Heart right ventricle (tissue), 16 donors: Measurements from ENCODE around the gene FRMD5. TPM values are rescaled to one million over a fixed set of nuclear protein-coding genes. Genes with fewer than 3 reads are reported as not detected.

Experiments used
- ATAC-seq, 8 donors: fragments of 200-7000 bp; cut with Tn5 transposase; one replicate each; pipeline ENCODE4 v1.9.1; 2020; ENCODE audit warnings: mild to moderate bottlenecking in 8 of 8, moderate library complexity in 8 of 8, moderate number of reproducible peaks in 1 of 8
- DNase-seq, 2 donors: peaks; one replicate each; pipeline ENCODE4 v3.0.0-alpha.2; 2020
- H3K27ac ChIP-seq, 10 donors: fragments of 200-600 bp; sonication (generic) in 2 of 10; one replicate each; pipeline versions ENCODE4 v1.5.0 to v1.8.0; 2020 to 2022; ENCODE audit warnings: mild to moderate bottlenecking in 3 of 10
- H3K27me3 ChIP-seq, 7 donors: fragments of 200-600 bp; one replicate each; pipeline ENCODE4 v1.8.0; 2021 to 2022; ENCODE audit warnings: mild to moderate bottlenecking in 2 of 7
- H3K36me3 ChIP-seq, 9 donors: fragments of 200-600 bp; sonication (generic) in 1 of 9; one replicate each; pipeline versions ENCODE4 v1.5.0 to v1.8.0; 2020 to 2022; ENCODE audit warnings: mild to moderate bottlenecking in 2 of 9
- H3K4me1 ChIP-seq, 9 donors: fragments of 200-600 bp; sonication (generic) in 1 of 9; one replicate each; pipeline versions ENCODE4 v1.5.0 to v1.8.0; 2020 to 2022; ENCODE audit warnings: mild to moderate bottlenecking in 4 of 9
- H3K4me3 ChIP-seq, 10 donors: fragments of 200-600 bp; sonication (generic) in 2 of 10; one replicate each; pipeline versions ENCODE4 v1.5.0 to v1.8.0; 2020 to 2022; ENCODE audit warnings: mild to moderate bottlenecking in 7 of 10, moderate library complexity in 2 of 10
- H3K9me3 ChIP-seq, 11 donors: fragments of 200-600 bp in 10 of 11; sonication (generic) in 2 of 11; one replicate each; pipeline versions ENCODE4 v1.5.0 to v1.8.0; 2013 to 2022; ENCODE audit warnings: mild to moderate bottlenecking in 2 of 11, control low read depth in 1 of 11, moderate library complexity in 1 of 11
- WGBS, 2 donors: extraction: QIAGEN DNeasy Blood & Tissue Kit; methylation state at CpG; one replicate each; pipeline ENCODE4 v1.1.7; 2013; ENCODE audit warnings: inconsistent platforms in 1 of 2; 5-methylcytosine and 5-hydroxymethylcytosine counted together
- intact Hi-C, 10 donors: fragments of 100-400 bp; cut with DNase I; formaldehyde crosslinking; loops; one replicate each; pipeline versions ENCODE4 v1.11.1 to v1.14.2; 2022
- polyA plus RNA-seq, 2 donors: library from polyadenylated mRNA; stranded (reverse); fragments of 200-250 nt; gene quantifications; one replicate each; pipeline ENCODE4 v1.2.3, GENCODE V29; 2013
- total RNA-seq, 10 donors: library from RNA; stranded (reverse); fragmentation: NEBNext Ultra II Directional in 3 of 10; extraction: Animal tissue kit (Norgen Biotek cat#: 25700) in 3 of 10; gene quantifications; one replicate each; pipeline versions ENCODE4 v1.2.1 to v1.2.4, GENCODE V29; 2021 to 2023
- TF ChIP-seq, protein P1 (sequence below), 9 donors: fragments of 200-600 bp; sonication (generic) in 2 of 9; IDR thresholded peaks; one replicate each; pipeline versions ENCODE4 v1.5.0 to v1.8.0; 2021 to 2022; ENCODE audit warnings: antibody characterized with exemption in 9 of 9, mild to moderate bottlenecking in 5 of 9, moderate library complexity in 1 of 9
- donor health status: Arrhythmogenic right ventricular cardiomyopathy.
- donor health status: ischemic (EF 13 %, LVEDD 7.1; RV severe dilation, severe dysfunction).
- donor health status: healthy with polysubstance abuse.
- donor health status: DM: no; HTN: yes; CAD: no.
- donor health status: DM: no; HTN: no; CAD: no.
- donor health status: ischemic (EF 25% LVEDD 6.9; RV normal size, moderate dysfunction).
- donor health status: ischemic (EF 25% LVEDD 5.7; RV mildly dilated, moderate dysfunction).
- donor health status: healthy.
- donor health status: DM: yes; HTN: yes; CAD: no.
- donor health status: Ischemic cardiomyopathy.
- donor health status: ischemic (EF 35%, LVEDD 5.7; RV mildly dilated, moderate dysfunction).
- donor health status: nonischemic (EF 11% LVEDD 7.7; RV severe dilation, severe dysfunction).
- donor health status: DM: yes; HTN: yes; CAD: no.
- donor health status: PGD.
- donor health status: ischemic (EF 29% LVEDD 5.4; RV normal size, mild dysfunction).
- donor health status: nonischemic (EF 23%, LVEDD 6.1; RV moderate dilation, normal function).

Gene FRMD5
- total and polyA plus RNA-seq, 12 donors = 7.2 to 86.3 (median 55.3) TPM

DNA sequence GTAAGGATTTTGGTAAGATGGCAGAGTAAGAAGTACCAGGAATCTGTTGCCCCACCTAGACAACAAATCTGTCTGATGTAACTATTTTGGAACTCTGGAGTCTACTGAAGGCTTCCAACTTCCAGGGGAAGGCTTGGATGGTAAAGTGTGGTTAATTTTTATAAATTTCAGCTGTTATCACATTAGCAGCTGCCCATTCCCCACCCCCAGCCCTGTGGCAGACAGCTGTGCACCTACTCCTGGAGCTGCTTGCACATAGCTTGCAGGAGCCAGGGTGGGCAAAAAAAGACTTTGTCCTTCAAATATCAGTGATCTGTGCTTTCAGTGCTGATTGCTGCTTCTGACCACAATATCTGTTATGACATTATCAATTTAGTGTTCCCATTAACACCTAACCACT lies 47.4 kb downstream of the FRMD5 start:
- no peak for DNase-seq
- H3K27me3 ChIP-seq = peaks cover 0 to 4% (median 0%) of the 10 kb centered on the region in 7 donors
- TF ChIP-seq, protein P1, sequence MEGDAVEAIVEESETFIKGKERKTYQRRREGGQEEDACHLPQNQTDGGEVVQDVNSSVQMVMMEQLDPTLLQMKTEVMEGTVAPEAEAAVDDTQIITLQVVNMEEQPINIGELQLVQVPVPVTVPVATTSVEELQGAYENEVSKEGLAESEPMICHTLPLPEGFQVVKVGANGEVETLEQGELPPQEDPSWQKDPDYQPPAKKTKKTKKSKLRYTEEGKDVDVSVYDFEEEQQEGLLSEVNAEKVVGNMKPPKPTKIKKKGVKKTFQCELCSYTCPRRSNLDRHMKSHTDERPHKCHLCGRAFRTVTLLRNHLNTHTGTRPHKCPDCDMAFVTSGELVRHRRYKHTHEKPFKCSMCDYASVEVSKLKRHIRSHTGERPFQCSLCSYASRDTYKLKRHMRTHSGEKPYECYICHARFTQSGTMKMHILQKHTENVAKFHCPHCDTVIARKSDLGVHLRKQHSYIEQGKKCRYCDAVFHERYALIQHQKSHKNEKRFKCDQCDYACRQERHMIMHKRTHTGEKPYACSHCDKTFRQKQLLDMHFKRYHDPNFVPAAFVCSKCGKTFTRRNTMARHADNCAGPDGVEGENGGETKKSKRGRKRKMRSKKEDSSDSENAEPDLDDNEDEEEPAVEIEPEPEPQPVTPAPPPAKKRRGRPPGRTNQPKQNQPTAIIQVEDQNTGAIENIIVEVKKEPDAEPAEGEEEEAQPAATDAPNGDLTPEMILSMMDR (IDR thresholded peaks at IDR 0.05) = no peak
- H3K4me1 ChIP-seq = peaks cover 0 to 26% (median 4%) of the 10 kb centered on the region in 9 donors
- intact Hi-C loops = no loop called here
- H3K27ac ChIP-seq = no peak overlapping the region
- H3K4me3 ChIP-seq = no peak overlapping the region
- ATAC-seq = no peak
- no peaks in the 10 kb centered on the region for H3K36me3 ChIP-seq
- no peaks in the 10 kb centered on the region for H3K9me3 ChIP-seq

DNA sequence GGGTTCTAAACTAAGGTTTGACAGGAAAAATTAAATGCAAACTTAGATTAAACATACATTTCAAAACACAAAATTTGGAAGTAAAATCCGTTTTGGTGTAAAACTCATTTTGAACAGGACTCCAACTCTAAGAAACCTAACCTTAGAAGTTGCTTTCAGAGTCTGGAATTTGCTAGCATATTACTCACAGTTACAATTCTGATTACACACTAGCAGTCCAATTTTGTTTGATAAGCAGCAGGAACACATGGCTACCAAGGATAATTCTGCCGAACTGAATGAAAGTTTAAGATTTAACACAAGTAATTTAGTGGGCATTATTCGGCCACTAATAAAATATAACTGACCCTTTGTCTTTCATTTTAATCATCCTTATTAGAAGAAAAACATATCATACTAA lies 49.6 kb downstream of the FRMD5 start:
- H3K4me3 ChIP-seq = no peak overlapping the region
- peak overlapping the region in 2 of 10 donors; percentile 36 to 55 for H3K27ac ChIP-seq
- ATAC-seq (no peak), DNase-seq (no peak)
- no peaks in the 10 kb centered on the region for H3K9me3 ChIP-seq
- H3K36me3 ChIP-seq = no peaks in the 10 kb centered on the region
- H3K27me3 ChIP-seq = no peaks in the 10 kb centered on the region
- TF ChIP-seq, protein P1 (IDR thresholded peaks at IDR 0.05) = no peak
- intact Hi-C loops = loop anchor here in 1 of 10 donors (1.0 kb wide), 1 partner anchor 22 kb away; no protein-coding TSS in a partner anchor
- H3K4me1 ChIP-seq = peaks cover 0 to 26% (median 4%) of the 10 kb centered on the region in 9 donors
- 42 to 51% methylated on average over 3 of the region's 3 CpGs for WGBS, 2 donors

DNA sequence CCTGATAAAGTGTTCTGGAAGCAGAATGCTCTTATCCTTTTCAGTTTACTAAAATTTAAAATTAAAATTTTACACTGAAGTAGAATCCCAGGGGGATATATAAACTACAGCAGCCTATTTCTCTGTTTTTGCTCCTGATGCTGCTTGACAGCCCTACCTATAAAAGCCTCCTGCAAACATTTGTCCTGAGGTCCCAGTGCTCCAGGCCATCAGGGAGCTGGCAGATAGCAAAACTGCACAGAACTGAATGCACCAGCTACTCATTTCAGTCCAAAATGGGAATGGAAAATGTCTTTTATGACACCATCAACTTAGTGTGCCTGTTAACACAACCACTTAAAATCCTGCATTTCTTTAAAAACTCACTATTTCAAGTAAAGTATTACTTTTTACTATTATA lies 50.1 kb downstream of the FRMD5 start:
- DNase-seq = no peak
- Histone ChIP-seq H3K36me3 (no peaks in the 10 kb centered on the region), H3K27ac (peak overlapping the region in 2 of 10 donors; percentile 36 to 55), H3K4me1 (peaks cover 0 to 26% (median 4%) of the 10 kb centered on the region in 9 donors), H3K4me3 (no peak overlapping the region), H3K27me3 (no peaks in the 10 kb centered on the region), H3K9me3 (no peaks in the 10 kb centered on the region)
- TF ChIP-seq, protein P1 (IDR thresholded peaks at IDR 0.05) = no peak
- intact Hi-C loops = loop anchor here in 1 of 10 donors (1.0 kb wide), 1 partner anchor 22 kb away; no protein-coding TSS in a partner anchor
- ATAC-seq = peak in 3 of 8 donors; percentile 59 to 87 (median 77)

DNA sequence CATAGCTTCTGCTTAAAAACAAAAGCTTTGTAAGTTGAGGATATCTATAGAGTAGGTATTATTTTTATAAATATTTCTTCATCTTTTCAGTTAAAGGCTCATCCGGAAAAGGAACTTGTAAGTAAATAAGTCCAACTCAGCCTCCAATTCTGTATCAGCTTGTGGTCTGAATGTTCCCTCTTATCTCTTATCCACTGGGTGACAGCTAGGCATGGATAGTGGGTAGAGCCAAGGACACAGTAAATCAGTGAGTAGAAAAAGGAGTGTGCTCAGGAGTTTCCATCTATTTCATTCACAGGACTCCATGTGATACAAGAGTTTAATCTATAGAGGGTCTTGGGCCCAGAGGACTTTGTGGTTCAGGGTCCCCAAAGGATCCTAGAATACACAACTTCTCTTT lies 50.9 kb downstream of the FRMD5 start:
- intact Hi-C loops = no loop called here
- Histone ChIP-seq H3K4me3 (no peak overlapping the region), H3K27me3 (no peaks in the 10 kb centered on the region), H3K27ac (peak overlapping the region in 1 of 10 donors; percentile 55), H3K9me3 (no peaks in the 10 kb centered on the region), H3K4me1 (peaks cover 0 to 26% (median 4%) of the 10 kb centered on the region in 9 donors), H3K36me3 (no peaks in the 10 kb centered on the region)
- no peak for DNase-seq
- peak in 5 of 8 donors; percentile 29 to 92 (median 59) for ATAC-seq
- WGBS, 2 donors = 23 to 40% methylated on average over 1 of the region's 1 CpG
- TF ChIP-seq, protein P1 (IDR thresholded peaks at IDR 0.05) = no peak
